Measurements from ENCODE around the gene KIRREL3.

DNA sequence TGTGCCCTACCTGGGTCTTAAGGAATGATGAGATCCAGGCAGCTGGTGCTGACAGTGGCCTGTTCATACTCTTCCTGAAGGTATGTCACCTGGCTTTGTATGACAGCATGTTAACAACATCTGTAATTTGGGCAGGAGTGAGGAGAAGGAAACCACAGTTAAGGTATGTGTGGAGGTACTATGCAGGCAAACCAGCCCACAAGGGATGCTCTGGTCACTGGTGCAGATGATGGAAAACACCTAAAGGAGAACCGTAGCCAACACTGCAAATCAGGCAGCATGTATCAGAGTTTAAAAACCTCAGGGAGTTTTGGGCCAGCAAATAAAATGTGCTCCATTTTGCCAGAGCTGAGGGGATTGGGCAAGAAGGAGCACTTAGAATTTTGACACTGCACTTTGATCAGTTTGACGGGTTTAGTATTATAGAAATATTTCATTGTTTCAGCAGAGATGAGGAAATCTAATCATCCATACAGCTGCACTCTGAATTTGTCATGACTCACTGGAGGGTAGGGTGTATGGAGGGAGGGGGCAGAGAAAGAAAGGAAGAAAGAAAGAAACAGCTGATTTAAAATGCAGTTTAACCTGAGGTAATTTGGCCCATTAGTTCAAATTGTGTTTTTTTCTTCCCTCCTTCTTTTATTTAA is 260.9 kb downstream of the KIRREL3 start:
- TF ChIP-seq, protein P1, sequence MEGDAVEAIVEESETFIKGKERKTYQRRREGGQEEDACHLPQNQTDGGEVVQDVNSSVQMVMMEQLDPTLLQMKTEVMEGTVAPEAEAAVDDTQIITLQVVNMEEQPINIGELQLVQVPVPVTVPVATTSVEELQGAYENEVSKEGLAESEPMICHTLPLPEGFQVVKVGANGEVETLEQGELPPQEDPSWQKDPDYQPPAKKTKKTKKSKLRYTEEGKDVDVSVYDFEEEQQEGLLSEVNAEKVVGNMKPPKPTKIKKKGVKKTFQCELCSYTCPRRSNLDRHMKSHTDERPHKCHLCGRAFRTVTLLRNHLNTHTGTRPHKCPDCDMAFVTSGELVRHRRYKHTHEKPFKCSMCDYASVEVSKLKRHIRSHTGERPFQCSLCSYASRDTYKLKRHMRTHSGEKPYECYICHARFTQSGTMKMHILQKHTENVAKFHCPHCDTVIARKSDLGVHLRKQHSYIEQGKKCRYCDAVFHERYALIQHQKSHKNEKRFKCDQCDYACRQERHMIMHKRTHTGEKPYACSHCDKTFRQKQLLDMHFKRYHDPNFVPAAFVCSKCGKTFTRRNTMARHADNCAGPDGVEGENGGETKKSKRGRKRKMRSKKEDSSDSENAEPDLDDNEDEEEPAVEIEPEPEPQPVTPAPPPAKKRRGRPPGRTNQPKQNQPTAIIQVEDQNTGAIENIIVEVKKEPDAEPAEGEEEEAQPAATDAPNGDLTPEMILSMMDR (conservative IDR thresholded peaks at IDR 0.05; ENCODE audit: low read depth, low read length), result no peak
- TF ChIP-seq EZH2 (IDR thresholded peaks at IDR 0.05; ENCODE audit: low read length, unreplicated experiment), result no peak
- TF ChIP-seq EZH2phosphoT487 (IDR thresholded peaks at IDR 0.05; ENCODE audit: borderline replicate concordance, low read length), result no peak

Measured in PC-3 (cell line).